H1 (cell line): ENCODE measurements around the gene ACSL3. TPM values are rescaled to one million over a fixed set of nuclear protein-coding genes. Genes with fewer than 3 reads are reported as not detected.

Experiments used
- CTCF ChIA-PET: fragments of 300-600 bp; sonication (Branson Sonifier 250); formaldehyde crosslinking; loops from one replicate; lab custom pipeline; 2021; ENCODE audit not compliant: partially characterized antibody; lab: Charles Lee
- POLR2A ChIA-PET: fragments of 300-600 bp; sonication (Branson Sonifier 250); formaldehyde crosslinking; loops from one replicate; lab custom pipeline; 2021; ENCODE audit warnings: inconsistent platforms; ENCODE audit not compliant: partially characterized antibody; lab: Charles Lee
- DNase-seq, 2 experiments: peaks; one replicate each; pipeline versions ENCODE4 v3.0.0 to v3.0.0-alpha.2; 2010 to 2022; ENCODE audit warnings: low spot score in 2 of 2, low read depth in 1 of 2, mixed read lengths in 1 of 2
- FAIRE-seq: peaks from 2 replicates; lab custom pipeline; 2011; peaks lifted over from hg19 to GRCh38; lab: Jason Lieb, UNC
- H2AFZ ChIP-seq: 2 replicates; pipeline ENCODE4 v1.8.1; 2012; ENCODE audit warnings: low read length, inconsistent platforms
- H2AK5ac ChIP-seq: 2 replicates; pipeline ENCODE4 v1.6.1; 2013; ENCODE audit warnings: low read depth, low read length
- H2BK120ac ChIP-seq: replicated peaks from 2 replicates; pipeline ENCODE3; 2013; ENCODE audit warnings: low read depth, low read length, inconsistent platforms
- H2BK12ac ChIP-seq: 2 replicates; pipeline ENCODE4 v1.6.1; 2013; ENCODE audit warnings: low read depth, low read length
- H2BK15ac ChIP-seq: 2 replicates; pipeline ENCODE4 v1.6.1; 2013; ENCODE audit warnings: low read length
- H2BK20ac ChIP-seq: 2 replicates; pipeline ENCODE4 v1.6.1; 2013; ENCODE audit warnings: low read length
- H2BK5ac ChIP-seq: 2 replicates; pipeline ENCODE4 v1.6.1; 2013; ENCODE audit warnings: low read depth, low read length
- H3K14ac ChIP-seq: 2 replicates; pipeline ENCODE4 v1.6.1; 2013; ENCODE audit warnings: inconsistent platforms; ENCODE audit not compliant: insufficient read length
- H3K18ac ChIP-seq: 2 replicates; pipeline ENCODE4 v1.6.1; 2013; ENCODE audit warnings: low read length; ENCODE audit errors: extremely low read depth
- H3K23ac ChIP-seq: 2 replicates; pipeline ENCODE4 v1.6.1; 2013; ENCODE audit warnings: inconsistent platforms; ENCODE audit not compliant: insufficient read length
- H3K23me2 ChIP-seq: 2 replicates; pipeline ENCODE4 v1.6.1; 2013; ENCODE audit warnings: low read depth, low read length
- H3K27ac ChIP-seq: 2 replicates; pipeline ENCODE4 v1.6.1; 2011; ENCODE audit warnings: low read depth, low read length, inconsistent platforms
- H3K27me3 ChIP-seq, 4 experiments: replicated peaks in 1 of 4; 1 replicate in 1 of 4; 2 replicates in 3 of 4; pipeline versions ENCODE4 v1.6.1 to v1.8.1; 2011 to 2013; ENCODE audit warnings: low read length in 3 of 4, mild to moderate bottlenecking in 3 of 4, inconsistent platforms in 2 of 4, mixed read lengths in 2 of 4, moderate library complexity in 1 of 4; ENCODE audit not compliant: control insufficient read depth in 3 of 4, insufficient read depth in 3 of 4; ENCODE audit errors: extremely low read depth in 1 of 4
- H3K36me3 ChIP-seq, 4 experiments: 2 replicates each; pipeline versions ENCODE4 v1.6.1 to v1.8.1; 2011 to 2013; ENCODE audit warnings: mild to moderate bottlenecking in 4 of 4, low read length in 3 of 4, moderate library complexity in 2 of 4, control low read depth in 1 of 4, inconsistent platforms in 1 of 4; ENCODE audit not compliant: insufficient read depth in 4 of 4, control insufficient read depth in 2 of 4
- H3K4ac ChIP-seq: replicated peaks from 2 replicates; pipeline ENCODE3; 2013; ENCODE audit warnings: low read length, low read depth, mixed read lengths, inconsistent platforms; ENCODE audit not compliant: insufficient read length
- H3K4me1 ChIP-seq, 4 experiments: replicated peaks in 1 of 4; 1 replicate in 1 of 4; 2 replicates in 3 of 4; pipeline versions ENCODE4 v1.6.1 to v1.8.1; 2011 to 2013; ENCODE audit warnings: low read length in 3 of 4, inconsistent platforms in 2 of 4, mixed read lengths in 1 of 4; ENCODE audit not compliant: insufficient read depth in 4 of 4, control insufficient read depth in 3 of 4
- H3K4me2 ChIP-seq, 2 experiments: 2 replicates each; pipeline versions ENCODE4 v1.6.1 to v1.8.1; 2011 to 2013; ENCODE audit warnings: low read depth in 2 of 2, low read length in 2 of 2, control low read depth in 1 of 2, inconsistent platforms in 1 of 2, mild to moderate bottlenecking in 1 of 2; ENCODE audit not compliant: insufficient read depth in 1 of 2
- H3K4me3 ChIP-seq, 4 experiments: fragments of 200-600, 300-600 bp in 1 of 4; sonication (generic), shearing (Covaris generic), sonication (Bioruptor Twin) in 1 of 4; 2 replicates each; pipeline versions ENCODE4 v1.5.1 to v1.8.1; 2011 to 2016; ENCODE audit warnings: low read length in 4 of 4, low read depth in 3 of 4, control low read depth in 2 of 4, inconsistent platforms in 2 of 4, mild to moderate bottlenecking in 2 of 4, mixed read lengths in 1 of 4, moderate library complexity in 1 of 4; ENCODE audit not compliant: insufficient read depth in 2 of 4; ENCODE audit errors: extremely low read depth in 1 of 4
- H3K56ac ChIP-seq: replicated peaks from 2 replicates; pipeline ENCODE3; 2013; ENCODE audit warnings: low read depth, mild to moderate bottlenecking, mixed read lengths, low read length, inconsistent platforms; ENCODE audit not compliant: insufficient read length
- H3K79me1 ChIP-seq: 2 replicates; pipeline ENCODE4 v1.6.1; 2013; ENCODE audit warnings: low read depth, low read length, control low read depth
- H3K79me2 ChIP-seq, 2 experiments: 2 replicates each; pipeline versions ENCODE4 v1.6.1 to v1.8.1; 2012 to 2013; ENCODE audit warnings: low read length in 2 of 2, mild to moderate bottlenecking in 2 of 2, inconsistent platforms in 1 of 2; ENCODE audit not compliant: insufficient read depth in 2 of 2, control insufficient read depth in 1 of 2
- H3K9ac ChIP-seq, 4 experiments: replicated peaks in 1 of 4; 1 replicate in 1 of 4; 2 replicates in 3 of 4; pipeline versions ENCODE4 v1.6.1 to v1.8.1; 2011 to 2013; ENCODE audit warnings: low read depth in 3 of 4, low read length in 3 of 4, control low read depth in 2 of 4, mild to moderate bottlenecking in 2 of 4, moderate library complexity in 2 of 4, inconsistent platforms in 1 of 4; ENCODE audit errors: extremely low read depth in 1 of 4
- H3K9me3 ChIP-seq, 2 experiments: 2 replicates each; pipeline versions ENCODE4 v1.6.1 to v1.8.1; 2012 to 2013; ENCODE audit warnings: mild to moderate bottlenecking in 2 of 2, moderate library complexity in 2 of 2, control low read depth in 1 of 2, inconsistent platforms in 1 of 2, low read depth in 1 of 2, low read length in 1 of 2, mixed read lengths in 1 of 2; ENCODE audit not compliant: insufficient read depth in 2 of 2
- H4K20me1 ChIP-seq, 2 experiments: replicated peaks in 1 of 2; 2 replicates each; pipeline versions ENCODE3 to v1.8.1; 2011 to 2013; ENCODE audit warnings: inconsistent platforms in 2 of 2, low read length in 2 of 2, mild to moderate bottlenecking in 1 of 2; ENCODE audit not compliant: insufficient read depth in 2 of 2, control insufficient read depth in 1 of 2
- H4K5ac ChIP-seq: 2 replicates; pipeline ENCODE4 v1.6.1; 2013; ENCODE audit warnings: low read length, low read depth, mixed read lengths, inconsistent platforms; ENCODE audit not compliant: insufficient read length
- H4K8ac ChIP-seq: 2 replicates; pipeline ENCODE4 v1.8.0; 2013; ENCODE audit warnings: mild to moderate bottlenecking, moderate library complexity, low read length, inconsistent platforms; ENCODE audit not compliant: insufficient read depth; ENCODE audit errors: extremely low read depth
- H4K91ac ChIP-seq: replicated peaks from 2 replicates; pipeline ENCODE3; 2013; ENCODE audit warnings: low read length, mixed read lengths, inconsistent platforms; ENCODE audit not compliant: insufficient read length
- ASH2L ChIP-seq: fragments of 200-600, 300-600 bp; sonication (generic); IDR thresholded peaks from one replicate; pipeline ENCODE4 v1.7.1; 2017; ENCODE audit warnings: low read length
- BACH1 ChIP-seq: IDR thresholded peaks from 2 replicates; pipeline ENCODE4 v1.6.1; 2012; ENCODE audit warnings: low read length, improper control_type of control experiment
- CHD1 ChIP-seq: IDR thresholded peaks from 2 replicates; pipeline ENCODE4 v1.6.1; 2012; ENCODE audit warnings: low read depth, low read length, improper control_type of control experiment
- CHD2 ChIP-seq: IDR thresholded peaks from 2 replicates; pipeline ENCODE4 v1.6.1; 2012; ENCODE audit warnings: low read length, improper control_type of control experiment
- E2F6 ChIP-seq: IDR thresholded peaks from 2 replicates; pipeline ENCODE4 v1.6.1; 2012; ENCODE audit warnings: inconsistent platforms
- GTF2F1 ChIP-seq: IDR thresholded peaks from 2 replicates; pipeline ENCODE4 v1.6.1; 2012; ENCODE audit warnings: low read depth, low read length, improper control_type of control experiment, borderline replicate concordance
- JUND ChIP-seq: IDR thresholded peaks from 2 replicates; pipeline ENCODE4 v1.6.1; 2011; ENCODE audit warnings: mild to moderate bottlenecking, improper control_type of control experiment, low read length
- KDM5A ChIP-seq: fragments of 200-600 bp; IDR thresholded peaks from 2 replicates; pipeline ENCODE4 v1.7.1; 2012; ENCODE audit warnings: mild to moderate bottlenecking, low read length, inconsistent platforms, mixed read lengths
- NANOG ChIP-seq: IDR thresholded peaks from 2 replicates; pipeline ENCODE4 v1.6.1; 2011; ENCODE audit warnings: low read length, low read depth, mild to moderate bottlenecking, inconsistent platforms; ENCODE audit not compliant: insufficient read depth, poor library complexity, severe bottlenecking
- POLR2AphosphoS5 ChIP-seq: IDR thresholded peaks from 2 replicates; pipeline ENCODE4 v1.6.1; 2011; ENCODE audit warnings: low read depth, low read length
- RAD21 ChIP-seq, 2 experiments: IDR thresholded peaks in 1 of 2; conservative IDR thresholded peaks in 1 of 2; 2 replicates each; pipeline ENCODE4 v1.6.1; 2011; ENCODE audit warnings: low read depth in 2 of 2, low read length in 2 of 2, improper control_type of control experiment in 1 of 2, inconsistent platforms in 1 of 2, mild to moderate bottlenecking in 1 of 2, moderate library complexity in 1 of 2
- SAP30 ChIP-seq: fragments of 300-600 bp; sonication (generic); IDR thresholded peaks from 2 replicates; pipeline ENCODE4 v1.7.1; 2012; ENCODE audit warnings: low read length, moderate library complexity, mild to moderate bottlenecking, inconsistent platforms; ENCODE audit not compliant: insufficient read depth, insufficient replicate concordance
- TBP ChIP-seq: IDR thresholded peaks from 2 replicates; pipeline ENCODE4 v1.6.1; 2011; ENCODE audit warnings: low read depth, low read length, improper control_type of control experiment
- WGBS, 2 experiments: shearing (Covaris generic) in 1 of 2; methylation state at CpG; one replicate each; pipeline versions ENCODE4 v1.1.6 to v1.1.7; 2013 to 2015; ENCODE audit warnings: low lambda C conversion rate in 2 of 2, mixed read lengths in 2 of 2, inconsistent platforms in 1 of 2, low coverage in 1 of 2, missing lambda C conversion rate in 1 of 2; ENCODE audit not compliant: insufficient replicate concordance in 2 of 2, insufficient coverage in 1 of 2, insufficient read length in 1 of 2; ENCODE audit errors: extremely low coverage in 1 of 2, missing lambda C conversion rate in 1 of 2; 5-methylcytosine and 5-hydroxymethylcytosine counted together
- polyA plus RNA-seq, 7 experiments: library from polyadenylated mRNA; depleted of rRNA in 3 of 7; stranded (reverse) in 5 of 7; unstranded in 2 of 7; fragments of >200 nt in 5 of 7; fragments of 200-250 nt in 2 of 7; gene quantifications; 1 replicate in 5 of 7; 2 replicates in 1 of 7; 4 replicates in 1 of 7; pipeline versions ENCODE4 v1.2.1 to v1.2.3, GENCODE V29; 2011 to 2013; ENCODE audit warnings: missing spikeins in 2 of 7, mixed read lengths in 2 of 7
- total RNA-seq: library from RNA; stranded (reverse); fragmentation: NEBNext Ultra II Directional; extraction: Animal tissue kit (Norgen Biotek cat#: 25700); gene quantifications from 2 replicates; pipeline ENCODE4 v1.2.1, GENCODE V29; 2021

Gene ACSL3
- total and polyA plus RNA-seq, 2 of the 8 experiments (the other 6 are each of a cell fraction or from before 2014, with no cell fraction given): 37.5 to 98.1 TPM

GRCh38 chr2:222864296-222864695 lies 3.5 kb downstream of the ACSL3 start:
- Histone ChIP-seq H3K79me1 (peaks cover 3% of the 10 kb centered on the region; the same call in 1 of the 2 replicates), H4K91ac (no peak overlapping the region), H4K8ac (no peak overlapping the region), H3K4ac (no peak overlapping the region), H2BK5ac (peak overlapping the region; percentile 45; the same call in 1 of the 2 replicates), H2BK20ac (no peak overlapping the region), H3K56ac (no peak overlapping the region), H2BK12ac (no peak overlapping the region), H3K4me1 (peaks cover 12 to 20% (median 17%) of the 10 kb centered on the region in 4 experiments), H3K23me2 (peaks cover 8% of the 10 kb centered on the region; the same call in 1 of the 2 replicates), H3K79me2 (peaks cover 37 to 83% of the 10 kb centered on the region in 2 experiments), H3K23ac (no peak overlapping the region), H4K20me1 (peaks cover 24 to 36% of the 10 kb centered on the region in 2 experiments), H3K18ac (no peak overlapping the region), H2BK120ac (no peak overlapping the region), H3K9ac (no peak overlapping the region; a peak in 1 of 7 replicates), H3K27me3 (no peaks in the 10 kb centered on the region), H3K36me3 (no peaks in the 10 kb centered on the region), H3K27ac (no peak overlapping the region), H3K4me3 (peak overlapping the region in 1 of 4 experiments; percentile 97; a peak in 1 of 8 replicates), H3K9me3 (no peaks in the 10 kb centered on the region), H3K14ac (no peak overlapping the region), H2AFZ (no peak overlapping the region), H2AK5ac (no peak overlapping the region), H4K5ac (no peak overlapping the region), H3K4me2 (peak overlapping the region; percentile 18 to 62), H2BK15ac (no peak overlapping the region)
- FAIRE-seq (peak; percentile 19), DNase-seq (no peak)
- ChIA-PET POLR2A (interaction anchor here (0.6 to 1.7 kb wide), 4 partner anchors 11 to 66 kb away, joined by 3 to 5 read pairs (median 4); no protein-coding TSS in a partner anchor), CTCF (interaction anchor here (0.9 to 4.0 kb wide), 4 partner anchors 38 to 157 kb away, joined by 4 to 16 read pairs (median 10); no protein-coding TSS in a partner anchor)
- 47% methylated on average over 3 of the region's 3 CpGs; no CpG with 5 or more reads in 1 of the 2 experiments for WGBS, 2 experiments
- peak; percentile 98 for TF ChIP-seq JUND
- TF ChIP-seq TBP: no peak
- TF ChIP-seq CHD2: no peak
- no peak for TF ChIP-seq KDM5A
- TF ChIP-seq ASH2L: no peak
- TF ChIP-seq SAP30: no peak
- no peak for TF ChIP-seq E2F6
- TF ChIP-seq POLR2AphosphoS5: no peak
- no peak for TF ChIP-seq NANOG
- no peak for TF ChIP-seq BACH1
- TF ChIP-seq GTF2F1: no peak
- TF ChIP-seq CHD1: no peak
- TF ChIP-seq RAD21 (IDR thresholded peaks at IDR 0.05 in 1 of 2, conservative IDR thresholded peaks at IDR 0.05 in 1 of 2; ENCODE audit: low read depth in 2 of 2, low read length in 2 of 2): no peak
